Liver (tissue), 3 donors: Measurements from ENCODE around the gene EVC.

Source experiments
- EGR1 ChIP-seq, 2 donors: IDR thresholded peaks; 2 replicates each; pipeline ENCODE4 v1.6.1; 2016 to 2018; ENCODE audit warnings: antibody characterized with exemption in 2 of 2, low read depth in 2 of 2
- GABPA ChIP-seq, 2 donors: IDR thresholded peaks in 1 of 2; conservative IDR thresholded peaks in 1 of 2; 2 replicates each; pipeline ENCODE4 v1.6.1; 2016; ENCODE audit warnings: antibody characterized with exemption in 2 of 2, mild to moderate bottlenecking in 1 of 2, moderate library complexity in 1 of 2
- HNF4G ChIP-seq: IDR thresholded peaks from 2 replicates; pipeline ENCODE4 v1.6.1; 2016; ENCODE audit warnings: antibody characterized with exemption
- RAD21 ChIP-seq, 2 donors: IDR thresholded peaks; 2 replicates each; pipeline ENCODE4 v1.6.1; 2016; ENCODE audit warnings: antibody characterized with exemption in 2 of 2, mild to moderate bottlenecking in 2 of 2
- TAF1 ChIP-seq: conservative IDR thresholded peaks from 2 replicates; pipeline ENCODE4 v1.6.1; 2016; ENCODE audit warnings: antibody characterized with exemption, mild to moderate bottlenecking
- YY1 ChIP-seq: IDR thresholded peaks from 2 replicates; pipeline ENCODE4 v1.6.1; 2016; ENCODE audit warnings: antibody characterized with exemption, mild to moderate bottlenecking
- TF ChIP-seq, protein P1 (sequence below): fragments of 150-350 bp; IDR thresholded peaks from 2 replicates; pipeline ENCODE4 v1.5.1; 2017; ENCODE audit warnings: improper control_type of control experiment, low read depth, low read length; ENCODE audit not compliant: missing input control
- TF ChIP-seq, protein P2 (sequence below): IDR thresholded peaks from 2 replicates; pipeline ENCODE4 v1.6.1; 2016; ENCODE audit warnings: antibody characterized with exemption
- TF ChIP-seq, protein P3 (sequence below): IDR thresholded peaks from 2 replicates; pipeline ENCODE4 v1.6.1; 2016; ENCODE audit warnings: antibody characterized with exemption, mild to moderate bottlenecking
- TF ChIP-seq, protein P4 (sequence below): IDR thresholded peaks from 2 replicates; pipeline ENCODE4 v1.6.1; 2016; ENCODE audit warnings: antibody characterized with exemption
- donor health status: healthy.
- donor health status: healthy.

DNA sequence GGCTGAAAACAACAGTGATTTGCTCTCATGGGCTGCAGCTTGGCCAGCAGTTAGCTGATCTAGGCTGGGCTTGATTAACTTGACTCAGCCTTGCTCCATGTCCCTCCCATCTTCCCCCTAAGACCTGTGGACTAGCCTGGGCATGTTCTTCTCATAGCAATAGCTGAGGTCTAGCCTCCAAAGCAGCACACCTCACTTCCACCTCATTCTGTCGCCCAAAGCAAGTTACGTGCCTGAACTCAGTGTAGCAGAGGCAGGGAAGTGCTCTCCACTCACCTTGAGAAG, 62.2 kb downstream of the EVC start:
- TF ChIP-seq GABPA (IDR thresholded peaks at IDR 0.05 in 1 of 2, conservative IDR thresholded peaks at IDR 0.05 in 1 of 2), result no peak
- TF ChIP-seq, protein P1, sequence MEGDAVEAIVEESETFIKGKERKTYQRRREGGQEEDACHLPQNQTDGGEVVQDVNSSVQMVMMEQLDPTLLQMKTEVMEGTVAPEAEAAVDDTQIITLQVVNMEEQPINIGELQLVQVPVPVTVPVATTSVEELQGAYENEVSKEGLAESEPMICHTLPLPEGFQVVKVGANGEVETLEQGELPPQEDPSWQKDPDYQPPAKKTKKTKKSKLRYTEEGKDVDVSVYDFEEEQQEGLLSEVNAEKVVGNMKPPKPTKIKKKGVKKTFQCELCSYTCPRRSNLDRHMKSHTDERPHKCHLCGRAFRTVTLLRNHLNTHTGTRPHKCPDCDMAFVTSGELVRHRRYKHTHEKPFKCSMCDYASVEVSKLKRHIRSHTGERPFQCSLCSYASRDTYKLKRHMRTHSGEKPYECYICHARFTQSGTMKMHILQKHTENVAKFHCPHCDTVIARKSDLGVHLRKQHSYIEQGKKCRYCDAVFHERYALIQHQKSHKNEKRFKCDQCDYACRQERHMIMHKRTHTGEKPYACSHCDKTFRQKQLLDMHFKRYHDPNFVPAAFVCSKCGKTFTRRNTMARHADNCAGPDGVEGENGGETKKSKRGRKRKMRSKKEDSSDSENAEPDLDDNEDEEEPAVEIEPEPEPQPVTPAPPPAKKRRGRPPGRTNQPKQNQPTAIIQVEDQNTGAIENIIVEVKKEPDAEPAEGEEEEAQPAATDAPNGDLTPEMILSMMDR, result no peak
- no peak for TF ChIP-seq EGR1 (IDR thresholded peaks at IDR 0.05; ENCODE audit: low read depth in 2 of 2)
- TF ChIP-seq TAF1, result no peak
- TF ChIP-seq, protein P2, sequence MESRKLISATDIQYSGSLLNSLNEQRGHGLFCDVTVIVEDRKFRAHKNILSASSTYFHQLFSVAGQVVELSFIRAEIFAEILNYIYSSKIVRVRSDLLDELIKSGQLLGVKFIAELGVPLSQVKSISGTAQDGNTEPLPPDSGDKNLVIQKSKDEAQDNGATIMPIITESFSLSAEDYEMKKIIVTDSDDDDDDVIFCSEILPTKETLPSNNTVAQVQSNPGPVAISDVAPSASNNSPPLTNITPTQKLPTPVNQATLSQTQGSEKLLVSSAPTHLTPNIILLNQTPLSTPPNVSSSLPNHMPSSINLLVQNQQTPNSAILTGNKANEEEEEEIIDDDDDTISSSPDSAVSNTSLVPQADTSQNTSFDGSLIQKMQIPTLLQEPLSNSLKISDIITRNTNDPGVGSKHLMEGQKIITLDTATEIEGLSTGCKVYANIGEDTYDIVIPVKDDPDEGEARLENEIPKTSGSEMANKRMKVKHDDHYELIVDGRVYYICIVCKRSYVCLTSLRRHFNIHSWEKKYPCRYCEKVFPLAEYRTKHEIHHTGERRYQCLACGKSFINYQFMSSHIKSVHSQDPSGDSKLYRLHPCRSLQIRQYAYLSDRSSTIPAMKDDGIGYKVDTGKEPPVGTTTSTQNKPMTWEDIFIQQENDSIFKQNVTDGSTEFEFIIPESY, result no peak
- TF ChIP-seq RAD21 (IDR thresholded peaks at IDR 0.05), result no peak
- TF ChIP-seq YY1, result no peak
- TF ChIP-seq, protein P3, sequence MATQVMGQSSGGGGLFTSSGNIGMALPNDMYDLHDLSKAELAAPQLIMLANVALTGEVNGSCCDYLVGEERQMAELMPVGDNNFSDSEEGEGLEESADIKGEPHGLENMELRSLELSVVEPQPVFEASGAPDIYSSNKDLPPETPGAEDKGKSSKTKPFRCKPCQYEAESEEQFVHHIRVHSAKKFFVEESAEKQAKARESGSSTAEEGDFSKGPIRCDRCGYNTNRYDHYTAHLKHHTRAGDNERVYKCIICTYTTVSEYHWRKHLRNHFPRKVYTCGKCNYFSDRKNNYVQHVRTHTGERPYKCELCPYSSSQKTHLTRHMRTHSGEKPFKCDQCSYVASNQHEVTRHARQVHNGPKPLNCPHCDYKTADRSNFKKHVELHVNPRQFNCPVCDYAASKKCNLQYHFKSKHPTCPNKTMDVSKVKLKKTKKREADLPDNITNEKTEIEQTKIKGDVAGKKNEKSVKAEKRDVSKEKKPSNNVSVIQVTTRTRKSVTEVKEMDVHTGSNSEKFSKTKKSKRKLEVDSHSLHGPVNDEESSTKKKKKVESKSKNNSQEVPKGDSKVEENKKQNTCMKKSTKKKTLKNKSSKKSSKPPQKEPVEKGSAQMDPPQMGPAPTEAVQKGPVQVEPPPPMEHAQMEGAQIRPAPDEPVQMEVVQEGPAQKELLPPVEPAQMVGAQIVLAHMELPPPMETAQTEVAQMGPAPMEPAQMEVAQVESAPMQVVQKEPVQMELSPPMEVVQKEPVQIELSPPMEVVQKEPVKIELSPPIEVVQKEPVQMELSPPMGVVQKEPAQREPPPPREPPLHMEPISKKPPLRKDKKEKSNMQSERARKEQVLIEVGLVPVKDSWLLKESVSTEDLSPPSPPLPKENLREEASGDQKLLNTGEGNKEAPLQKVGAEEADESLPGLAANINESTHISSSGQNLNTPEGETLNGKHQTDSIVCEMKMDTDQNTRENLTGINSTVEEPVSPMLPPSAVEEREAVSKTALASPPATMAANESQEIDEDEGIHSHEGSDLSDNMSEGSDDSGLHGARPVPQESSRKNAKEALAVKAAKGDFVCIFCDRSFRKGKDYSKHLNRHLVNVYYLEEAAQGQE, result no peak
- TF ChIP-seq, protein P4, sequence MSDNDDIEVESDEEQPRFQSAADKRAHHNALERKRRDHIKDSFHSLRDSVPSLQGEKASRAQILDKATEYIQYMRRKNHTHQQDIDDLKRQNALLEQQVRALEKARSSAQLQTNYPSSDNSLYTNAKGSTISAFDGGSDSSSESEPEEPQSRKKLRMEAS, result no peak
- no peak for TF ChIP-seq HNF4G
